Measurements from ENCODE around the gene DCHS2.

DNA sequence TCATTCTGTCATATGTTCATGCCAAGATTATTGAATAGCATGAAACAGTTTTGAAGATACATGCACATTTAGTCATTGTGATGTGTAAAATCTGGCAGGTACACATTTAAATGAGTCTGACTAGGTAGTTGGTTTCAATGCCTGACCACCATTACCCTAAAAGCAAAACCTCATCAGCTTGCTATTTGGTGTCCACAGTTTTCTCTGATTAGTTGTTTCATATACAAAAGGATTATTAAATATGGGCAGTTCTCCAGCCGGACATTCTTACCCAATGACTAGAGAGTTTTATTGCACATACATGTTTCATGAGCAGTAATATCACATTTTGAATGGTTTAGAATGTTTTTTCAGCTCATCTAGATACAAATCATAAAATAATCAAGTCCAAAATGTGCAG lies 23.7 kb downstream of the DCHS2 start:
- TF ChIP-seq, protein P1, sequence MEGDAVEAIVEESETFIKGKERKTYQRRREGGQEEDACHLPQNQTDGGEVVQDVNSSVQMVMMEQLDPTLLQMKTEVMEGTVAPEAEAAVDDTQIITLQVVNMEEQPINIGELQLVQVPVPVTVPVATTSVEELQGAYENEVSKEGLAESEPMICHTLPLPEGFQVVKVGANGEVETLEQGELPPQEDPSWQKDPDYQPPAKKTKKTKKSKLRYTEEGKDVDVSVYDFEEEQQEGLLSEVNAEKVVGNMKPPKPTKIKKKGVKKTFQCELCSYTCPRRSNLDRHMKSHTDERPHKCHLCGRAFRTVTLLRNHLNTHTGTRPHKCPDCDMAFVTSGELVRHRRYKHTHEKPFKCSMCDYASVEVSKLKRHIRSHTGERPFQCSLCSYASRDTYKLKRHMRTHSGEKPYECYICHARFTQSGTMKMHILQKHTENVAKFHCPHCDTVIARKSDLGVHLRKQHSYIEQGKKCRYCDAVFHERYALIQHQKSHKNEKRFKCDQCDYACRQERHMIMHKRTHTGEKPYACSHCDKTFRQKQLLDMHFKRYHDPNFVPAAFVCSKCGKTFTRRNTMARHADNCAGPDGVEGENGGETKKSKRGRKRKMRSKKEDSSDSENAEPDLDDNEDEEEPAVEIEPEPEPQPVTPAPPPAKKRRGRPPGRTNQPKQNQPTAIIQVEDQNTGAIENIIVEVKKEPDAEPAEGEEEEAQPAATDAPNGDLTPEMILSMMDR (IDR thresholded peaks at IDR 0.05) = no peak
- TF ChIP-seq POLR2A (IDR thresholded peaks at IDR 0.05) = no peak

All from esophagus squamous epithelium (tissue), 4 donors.